MCF 10A (cell line): ENCODE data around the gene TMEM98. TPM values are rescaled to one million over a fixed set of nuclear protein-coding genes. Genes with fewer than 3 reads are reported as not detected.
"Not testable (repeated sequence)": the region's sequence is repeated elsewhere in the genome, so short reads cannot be mapped to it uniquely, and the experiment has no call there.

ENCODE experiments used
- BruUV-seq: library from RNA; stranded (reverse); fragments of 400-500 nt; replicated peaks from 2 replicates; lab custom pipeline; 2021; lab: Mats Ljungman, UMichigan
- CTCF ChIA-PET: fragments of 300-600 bp; sonication (Branson Sonifier 250); formaldehyde crosslinking; extraction: SDS; loops from one replicate; lab custom pipeline; 2021; ENCODE audit warnings: antibody characterized with exemption, inconsistent platforms; lab: Yijun Ruan, JAX
- POLR2A ChIA-PET: fragments of 300-600, 350-650 bp; sonication (Branson Sonifier 250); formaldehyde crosslinking; extraction: SDS; loops from one replicate; lab custom pipeline; 2020; ENCODE audit warnings: antibody characterized with exemption, inconsistent platforms; lab: Yijun Ruan, JAX
- DNase-seq: peaks from one replicate; pipeline ENCODE4 v3.0.0-alpha.2; 2018; ENCODE audit not compliant: unreplicated experiment
- H3K27ac Mint-ChIP-seq: one replicate; pipeline ENCODE4 v1.8.0; 2022; ENCODE audit warnings: mild to moderate bottlenecking, low read depth, mixed read lengths; ENCODE audit not compliant: unreplicated experiment
- H3K27me3 Mint-ChIP-seq: one replicate; pipeline ENCODE4 v1.8.0; 2022; ENCODE audit warnings: mixed read lengths; ENCODE audit not compliant: insufficient read depth, unreplicated experiment
- H3K36me3 Mint-ChIP-seq: one replicate; pipeline ENCODE4 v1.8.0; 2022; ENCODE audit warnings: mild to moderate bottlenecking, moderate library complexity, mixed read lengths; ENCODE audit not compliant: insufficient read depth, unreplicated experiment
- H3K4me1 Mint-ChIP-seq: one replicate; pipeline ENCODE4 v1.8.0; 2022; ENCODE audit warnings: mixed read lengths; ENCODE audit not compliant: insufficient read depth, unreplicated experiment
- H3K4me3 Mint-ChIP-seq: one replicate; pipeline ENCODE4 v1.8.0; 2022; ENCODE audit warnings: mild to moderate bottlenecking, moderate library complexity, mixed read lengths; ENCODE audit not compliant: unreplicated experiment
- H3K9me3 Mint-ChIP-seq: one replicate; pipeline ENCODE4 v1.8.0; 2022; ENCODE audit warnings: mixed read lengths; ENCODE audit not compliant: unreplicated experiment
- CTCF ChIP-seq: fragments of 200-600 bp; IDR thresholded peaks from one replicate; pipeline ENCODE4 v1.8.0; 2022; ENCODE audit warnings: antibody characterized with exemption, mild to moderate bottlenecking; ENCODE audit not compliant: unreplicated experiment
- intact Hi-C: fragments of 100-400 bp; cut with micrococcal nuclease; formaldehyde crosslinking; loops from 2 replicates; pipeline ENCODE4 v1.14.1; 2022
- total RNA-seq: library from RNA; stranded (reverse); gene quantifications from 2 replicates; pipeline ENCODE4 v1.2.3, GENCODE V29; 2022

Gene TMEM98
- total RNA-seq, 1 experiment from 2014 or later: 9.2 TPM

DNA sequence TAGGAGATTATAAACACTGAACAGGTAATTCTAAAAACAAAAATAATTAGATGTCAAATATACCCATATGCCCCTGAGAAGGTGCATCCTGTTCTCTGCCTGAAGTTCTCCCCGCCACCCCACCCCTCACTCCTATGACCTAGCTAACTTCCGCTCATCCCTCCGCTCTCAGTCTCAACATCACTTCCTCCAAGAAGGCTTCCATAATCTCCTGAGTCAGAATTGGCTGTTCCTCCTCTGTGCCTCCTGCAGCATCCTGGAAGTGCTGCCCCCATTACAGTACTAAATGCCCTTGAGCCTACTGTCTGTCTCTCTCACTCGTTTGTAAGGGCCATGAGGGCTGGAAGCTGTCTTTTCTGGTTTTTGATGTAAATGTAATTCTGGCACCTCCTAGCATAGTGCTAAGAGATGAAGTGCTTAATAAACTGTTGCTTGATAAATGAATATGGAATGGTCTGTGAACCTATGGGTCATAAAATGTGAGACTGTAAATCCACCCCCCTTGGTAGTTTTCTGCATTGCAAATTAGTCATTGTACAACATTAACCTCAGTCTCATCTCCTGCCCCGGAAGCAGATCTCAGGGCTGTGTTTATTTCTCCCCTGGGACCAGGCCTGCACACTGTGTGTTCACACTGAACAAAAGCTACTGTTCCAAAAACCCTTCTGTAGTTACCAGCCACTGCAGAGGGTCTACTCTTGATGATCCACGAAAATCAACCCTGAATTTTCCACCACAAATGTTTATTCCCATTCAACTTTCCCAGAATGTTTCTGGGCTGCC is 47.1 kb upstream of the TMEM98 start:
- intact Hi-C loops: no loop called here
- Mint-ChIP-seq H3K36me3 (no peaks in the 10 kb centered on the region), H3K9me3 (no peaks in the 10 kb centered on the region), H3K4me1 (peaks cover 10% of the 10 kb centered on the region), H3K27ac (no peak overlapping the region), H3K27me3 (no peaks in the 10 kb centered on the region), H3K4me3 (no peak overlapping the region)
- BruUV-seq: no TSS peak
- ChIA-PET CTCF (interaction anchor here (0.6 to 2.1 kb wide), 5 partner anchors 26 to 111 kb away, joined by 3 to 9 read pairs (median 6); no protein-coding TSS in a partner anchor), POLR2A (interaction anchor here (0.6 kb wide), 1 partner anchor 73 kb away, joined by 3 read pairs; no protein-coding TSS in a partner anchor)
- DNase-seq: no peak
- no peak for TF ChIP-seq CTCF

DNA sequence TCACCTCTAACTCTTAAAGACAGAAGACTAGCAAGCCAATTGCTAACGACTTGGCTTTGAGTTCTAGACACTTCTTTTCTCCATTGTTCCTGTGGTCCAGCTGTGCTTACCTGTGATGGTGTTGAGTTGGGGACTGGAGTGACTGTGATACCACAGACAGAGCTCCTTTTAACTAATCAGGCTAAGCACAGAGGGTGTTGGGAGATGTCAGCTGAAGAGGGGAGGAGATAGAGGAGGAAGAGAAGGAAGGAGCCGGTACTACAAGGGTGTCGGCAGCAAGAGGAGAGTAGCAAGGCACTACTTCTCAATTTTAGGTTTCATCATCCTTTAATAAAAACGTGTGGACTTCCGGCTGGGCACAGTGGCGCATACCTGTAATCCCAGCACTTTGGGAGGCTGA is 45.9 kb upstream of the TMEM98 start:
- no peak overlapping the region for H3K4me3 Mint-ChIP-seq
- H3K27me3 Mint-ChIP-seq: no peaks in the 10 kb centered on the region
- DNase-seq: no peak
- peaks cover 10% of the 10 kb centered on the region for H3K4me1 Mint-ChIP-seq
- no TSS peak for BruUV-seq
- H3K27ac Mint-ChIP-seq: peak overlapping the region; percentile 36
- ChIA-PET POLR2A (interaction anchor here (0.6 kb wide), 1 partner anchor 52 kb away, joined by 3 read pairs; no protein-coding TSS in a partner anchor), CTCF (interaction anchor here (0.6 to 2.1 kb wide), 4 partner anchors 28 to 1647 kb away, joined by 3 to 9 read pairs (median 6); no protein-coding TSS in a partner anchor)
- H3K9me3 Mint-ChIP-seq: no peaks in the 10 kb centered on the region
- no peaks in the 10 kb centered on the region for H3K36me3 Mint-ChIP-seq
- TF ChIP-seq CTCF: no peak
- intact Hi-C loops: no loop called here

GRCh38 chr17:32882734-32883133 is 45.2 kb upstream of the TMEM98 start:
- H3K4me3 Mint-ChIP-seq: no peak overlapping the region
- no peaks in the 10 kb centered on the region for H3K27me3 Mint-ChIP-seq
- BruUV-seq: no TSS peak
- peaks cover 6% of the 10 kb centered on the region for H3K4me1 Mint-ChIP-seq
- ChIA-PET POLR2A (no interaction called here), CTCF (interaction anchor here (0.6 to 0.8 kb wide), 2 partner anchors 82 to 308 kb away, joined by 3 read pairs; no protein-coding TSS in a partner anchor)
- H3K9me3 Mint-ChIP-seq: no peaks in the 10 kb centered on the region
- no peak for TF ChIP-seq CTCF
- H3K36me3 Mint-ChIP-seq: no peaks in the 10 kb centered on the region
- H3K27ac Mint-ChIP-seq: no peak overlapping the region
- intact Hi-C loops: no loop called here
- peak; percentile 43 for DNase-seq

GRCh38 chr17:32886951-32887350 is 41.0 kb upstream of the TMEM98 start:
- intact Hi-C loops, H3K4me1 Mint-ChIP-seq, POLR2A ChIA-PET: not testable (repeated sequence)

GRCh38 chr17:32887410-32887809 is 40.5 kb upstream of the TMEM98 start:
- BruUV-seq, H3K36me3 Mint-ChIP-seq, DNase-seq, H3K4me1 Mint-ChIP-seq, H3K4me3 Mint-ChIP-seq, H3K9me3 Mint-ChIP-seq, intact Hi-C loops, H3K27ac Mint-ChIP-seq, POLR2A ChIA-PET, CTCF ChIA-PET, H3K27me3 Mint-ChIP-seq: not testable (repeated sequence)

More at GRCh38 chr17:32886951-32887350, 41.0 kb upstream of the TMEM98 start:
- not testable (repeated sequence) for H3K36me3 Mint-ChIP-seq, DNase-seq, H3K9me3 Mint-ChIP-seq, H3K27me3 Mint-ChIP-seq, H3K4me3 Mint-ChIP-seq, H3K27ac Mint-ChIP-seq, BruUV-seq
- CTCF ChIA-PET: interaction anchor here (1.4 to 1.5 kb wide), 2 partner anchors 54 to 111 kb away, joined by 4 read pairs; no protein-coding TSS in a partner anchor
